Raji (cell line): ENCODE data around the gene EPS8L2.
A peak's percentile ranks its signal among the peaks of the same experiment; 100 is the strongest.

Experiments used
- POLR2A ChIP-seq: IDR thresholded peaks from 2 replicates; pipeline ENCODE4 v1.6.1; 2011; ENCODE audit warnings: low read depth, low read length, control low read depth; ENCODE audit not compliant: insufficient read depth

EPS8L2 gene

GRCh38 chr11:746289-747157 is 40.5 kb downstream of the EPS8L2 start:
- no peak for TF ChIP-seq POLR2A

- TF ChIP-seq POLR2A = peak; percentile 78
These were observed 41.4 kb downstream of the EPS8L2 start, which contains the start of gene TALDO1 for GRCh38 chr11:747158-748006. TALDO1 (plus strand) TSS chr11:747464; CDS start chr11:747482, 18 bp downstream.

GRCh38 chr11:748007-748359 is 42.0 kb downstream of the EPS8L2 start:
- 0 out of 2 replicates have a peak, but pooled peaks have one; percentile 26 for TF ChIP-seq POLR2A

GRCh38 chr11:749731-750130 is 43.7 kb downstream of the EPS8L2 start:
- TF ChIP-seq POLR2A = no peak

- TF ChIP-seq POLR2A = no peak
These were observed 54.2 kb downstream of the EPS8L2 start for GRCh38 chr11:760236-760635.

GRCh38 chr11:761526-762108 is 55.6 kb downstream of the EPS8L2 start:
- no peak for TF ChIP-seq POLR2A

GRCh38 chr11:762421-763072 is 56.5 kb downstream of the EPS8L2 start:
- TF ChIP-seq POLR2A = no peak

- no peak for TF ChIP-seq POLR2A
These were observed 57.0 kb downstream of the EPS8L2 start for GRCh38 chr11:763073-763463.

- TF ChIP-seq POLR2A = no peak
These were observed 57.7 kb downstream of the EPS8L2 start for GRCh38 chr11:763549-764321.

- peak; percentile 2; the same call in 1 of the 2 replicates for TF ChIP-seq POLR2A
These were observed 58.4 kb downstream of the EPS8L2 start for GRCh38 chr11:764322-765024.

GRCh38 chr11:765025-765801 is 59.2 kb downstream of the EPS8L2 start:
- no peak for TF ChIP-seq POLR2A

GRCh38 chr11:765802-766091 is 59.7 kb downstream of the EPS8L2 start:
- TF ChIP-seq POLR2A = no peak
